OCI-LY3 (cell line): ENCODE data around the gene MIA.
"Not testable (repeated sequence)": the region's sequence is repeated elsewhere in the genome, so short reads cannot be mapped to it uniquely, and the experiment has no call there.

ENCODE experiments used
- H2AFZ ChIP-seq: fragments of 200-600, 300-600 bp; shearing (Covaris generic); 2 replicates; pipeline ENCODE4 v1.6.0; 2014; ENCODE audit warnings: antibody characterized with exemption, low read depth, low read length
- H3K27ac ChIP-seq: fragments of 200-600, 300-600 bp; sonication (generic); 2 replicates; pipeline ENCODE4 v1.5.1; 2014; ENCODE audit warnings: mild to moderate bottlenecking, low read length, moderate library complexity, mixed read lengths
- H3K27me3 ChIP-seq: fragments of 200-600, 300-600 bp; sonication (generic); 2 replicates; pipeline ENCODE4 v1.6.1; 2014; ENCODE audit warnings: low read depth, low read length, mixed read lengths
- H3K36me3 ChIP-seq: fragments of 200-600, 300-600 bp; sonication (generic); replicated peaks from 2 replicates; pipeline ENCODE3; 2014; ENCODE audit warnings: low read depth, low read length, mixed read lengths
- H3K4me1 ChIP-seq: fragments of 300-600, 200-600 bp; sonication (generic); 2 replicates; pipeline ENCODE4 v1.6.1; 2014; ENCODE audit warnings: low read length, mixed read lengths
- H3K4me2 ChIP-seq: fragments of 200-600, 300-600 bp; sonication (generic); 2 replicates; pipeline ENCODE4 v1.6.1; 2014; ENCODE audit warnings: low read length, mixed read lengths
- H3K4me3 ChIP-seq: fragments of 300-600, 200-600 bp; sonication (generic); 2 replicates; pipeline ENCODE4 v1.5.1; 2014; ENCODE audit warnings: antibody characterized with exemption, mild to moderate bottlenecking, low read length, moderate library complexity
- H3K79me2 ChIP-seq: fragments of 300-600, 200-600 bp; shearing (Covaris generic); 2 replicates; pipeline ENCODE4 v1.6.1; 2014; ENCODE audit warnings: mild to moderate bottlenecking, low read length, mixed read lengths
- H3K9ac ChIP-seq: fragments of 300-600, 200-600 bp; shearing (Covaris generic); 2 replicates; pipeline ENCODE4 v1.6.0; 2014; ENCODE audit warnings: mild to moderate bottlenecking, low read length, moderate library complexity
- H3K9me3 ChIP-seq: fragments of 200-600, 300-600 bp; shearing (Covaris generic); 2 replicates; pipeline ENCODE4 v1.6.1; 2014; ENCODE audit warnings: low read length, mixed read lengths; ENCODE audit not compliant: insufficient read depth
- H4K20me1 ChIP-seq: fragments of 200-600, 300-600 bp; sonication (generic); 2 replicates; pipeline ENCODE4 v1.6.1; 2016; ENCODE audit warnings: low read length, mixed read lengths; ENCODE audit not compliant: insufficient read depth
- EZH2phosphoT487 ChIP-seq: fragments of 200-600 bp; shearing (Covaris generic); IDR thresholded peaks from 2 replicates; pipeline ENCODE4 v1.6.1; 2018; ENCODE audit warnings: antibody characterized with exemption, mixed run types, low read depth
- TF ChIP-seq, protein P1 (sequence below): fragments of 200-600, 300-600 bp; sonication (generic); IDR thresholded peaks from 2 replicates; pipeline ENCODE4 v1.5.1; 2014; ENCODE audit warnings: antibody characterized with exemption, low read length, low read depth

MIA gene

DNA sequence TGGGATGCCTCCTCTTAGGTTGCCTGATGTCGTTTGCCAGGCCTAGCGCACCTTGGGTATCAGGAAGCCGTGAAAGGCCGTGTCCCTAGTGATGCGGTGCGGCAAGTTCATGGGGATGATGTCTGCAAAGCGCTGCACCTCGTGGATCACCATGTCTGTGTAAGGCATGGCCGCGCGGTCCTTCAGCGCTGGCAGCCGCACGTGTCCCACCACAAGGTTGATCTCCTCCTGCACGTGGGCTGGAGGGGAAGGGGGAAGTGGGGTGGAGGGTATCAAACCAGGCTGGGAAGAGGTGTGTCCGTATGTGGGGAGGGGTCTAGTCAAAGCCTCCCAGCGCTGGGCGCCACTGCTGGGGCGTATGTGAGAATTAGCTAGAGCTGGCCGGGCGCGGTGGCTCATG is 46.8 kb downstream of the MIA start:
- no peak for TF ChIP-seq EZH2phosphoT487
- TF ChIP-seq, protein P1, sequence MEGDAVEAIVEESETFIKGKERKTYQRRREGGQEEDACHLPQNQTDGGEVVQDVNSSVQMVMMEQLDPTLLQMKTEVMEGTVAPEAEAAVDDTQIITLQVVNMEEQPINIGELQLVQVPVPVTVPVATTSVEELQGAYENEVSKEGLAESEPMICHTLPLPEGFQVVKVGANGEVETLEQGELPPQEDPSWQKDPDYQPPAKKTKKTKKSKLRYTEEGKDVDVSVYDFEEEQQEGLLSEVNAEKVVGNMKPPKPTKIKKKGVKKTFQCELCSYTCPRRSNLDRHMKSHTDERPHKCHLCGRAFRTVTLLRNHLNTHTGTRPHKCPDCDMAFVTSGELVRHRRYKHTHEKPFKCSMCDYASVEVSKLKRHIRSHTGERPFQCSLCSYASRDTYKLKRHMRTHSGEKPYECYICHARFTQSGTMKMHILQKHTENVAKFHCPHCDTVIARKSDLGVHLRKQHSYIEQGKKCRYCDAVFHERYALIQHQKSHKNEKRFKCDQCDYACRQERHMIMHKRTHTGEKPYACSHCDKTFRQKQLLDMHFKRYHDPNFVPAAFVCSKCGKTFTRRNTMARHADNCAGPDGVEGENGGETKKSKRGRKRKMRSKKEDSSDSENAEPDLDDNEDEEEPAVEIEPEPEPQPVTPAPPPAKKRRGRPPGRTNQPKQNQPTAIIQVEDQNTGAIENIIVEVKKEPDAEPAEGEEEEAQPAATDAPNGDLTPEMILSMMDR: no peak
- Histone ChIP-seq H3K36me3 (no peaks in the 10 kb centered on the region), H3K4me2 (no peak overlapping the region), H3K4me1 (peaks cover 24% of the 10 kb centered on the region), H3K4me3 (no peak overlapping the region), H4K20me1 (no peaks in the 10 kb centered on the region), H2AFZ (no peak overlapping the region), H3K9ac (no peak overlapping the region), H3K27me3 (no peaks in the 10 kb centered on the region), H3K9me3 (no peaks in the 10 kb centered on the region), H3K79me2 (no peaks in the 10 kb centered on the region), H3K27ac (no peak overlapping the region)

DNA sequence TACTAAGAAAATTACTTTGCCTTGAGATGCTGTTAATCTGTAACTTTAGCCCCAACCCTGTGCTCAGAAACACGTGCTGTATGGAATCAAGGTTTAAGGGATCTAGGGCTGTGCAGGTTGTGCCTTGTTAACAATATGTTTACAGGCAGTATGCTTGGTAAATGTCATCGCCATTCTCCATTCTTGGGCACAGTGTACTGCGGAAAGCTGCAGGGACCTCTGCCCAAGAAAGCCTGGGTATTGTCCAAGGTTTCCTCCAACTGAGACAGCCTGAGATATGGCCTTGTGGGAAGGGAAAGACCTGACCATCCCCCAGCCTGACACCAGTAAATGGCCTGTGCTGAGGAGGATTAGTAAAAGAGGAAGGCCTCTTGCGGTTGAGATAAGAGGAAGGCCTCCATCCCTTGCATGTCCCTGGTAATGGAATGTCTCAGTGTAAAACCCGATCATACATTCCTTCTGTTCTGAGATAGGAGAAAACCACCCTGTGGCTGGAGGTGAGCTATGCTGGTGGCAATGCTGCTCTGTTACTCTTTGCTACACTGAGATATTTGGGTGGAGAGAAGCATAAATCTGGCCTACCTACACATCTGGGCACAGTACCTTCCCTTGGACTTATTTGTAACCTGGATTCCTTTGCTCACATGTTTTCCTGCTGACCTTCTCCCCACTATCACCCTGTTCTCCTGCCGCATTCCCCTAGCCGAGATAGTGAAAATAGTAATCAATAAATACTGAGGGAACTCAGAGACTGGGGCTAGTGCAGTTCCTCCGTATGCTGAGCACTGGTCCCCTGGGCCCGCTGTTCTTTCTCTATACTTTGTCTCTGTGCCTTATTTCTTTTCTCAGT is 47.6 kb downstream of the MIA start:
- H3K27ac ChIP-seq, H2AFZ ChIP-seq, H3K79me2 ChIP-seq, H3K36me3 ChIP-seq, H3K9ac ChIP-seq, H4K20me1 ChIP-seq, H3K27me3 ChIP-seq, H3K9me3 ChIP-seq, H3K4me3 ChIP-seq: not testable (repeated sequence)
- Histone ChIP-seq H3K4me1 (peaks cover 23% of the 10 kb centered on the region), H3K4me2 (0 out of 2 replicates have a peak overlapping the region, but pooled peaks have one; percentile 4)

DNA sequence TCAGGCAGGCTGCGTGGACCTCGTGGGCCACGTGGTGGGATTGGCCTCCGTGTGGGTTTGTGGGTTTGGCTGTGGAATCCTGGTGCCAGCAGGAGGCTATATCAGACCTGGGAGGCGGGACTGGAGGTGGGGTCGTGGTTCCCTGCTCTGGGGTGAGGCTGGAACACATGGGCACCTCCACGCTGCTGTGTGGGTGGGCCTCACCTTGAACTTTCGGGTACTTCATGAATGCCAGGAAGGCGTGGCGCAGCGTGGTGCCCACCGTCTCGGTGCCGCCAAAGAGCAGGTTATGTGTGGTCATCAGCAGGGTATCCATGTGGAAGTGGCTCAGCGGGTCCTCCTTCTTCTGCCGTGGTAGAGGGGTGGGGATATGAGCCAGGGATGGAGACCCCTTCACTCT is 49.6 kb downstream of the MIA start:
- H2AFZ ChIP-seq, H3K27ac ChIP-seq, H3K9me3 ChIP-seq, H4K20me1 ChIP-seq, H3K79me2 ChIP-seq, H3K4me3 ChIP-seq, H3K9ac ChIP-seq, H3K36me3 ChIP-seq, H3K27me3 ChIP-seq, H3K4me2 ChIP-seq: not testable (repeated sequence)
- peaks cover 10% of the 10 kb centered on the region for H3K4me1 ChIP-seq

DNA sequence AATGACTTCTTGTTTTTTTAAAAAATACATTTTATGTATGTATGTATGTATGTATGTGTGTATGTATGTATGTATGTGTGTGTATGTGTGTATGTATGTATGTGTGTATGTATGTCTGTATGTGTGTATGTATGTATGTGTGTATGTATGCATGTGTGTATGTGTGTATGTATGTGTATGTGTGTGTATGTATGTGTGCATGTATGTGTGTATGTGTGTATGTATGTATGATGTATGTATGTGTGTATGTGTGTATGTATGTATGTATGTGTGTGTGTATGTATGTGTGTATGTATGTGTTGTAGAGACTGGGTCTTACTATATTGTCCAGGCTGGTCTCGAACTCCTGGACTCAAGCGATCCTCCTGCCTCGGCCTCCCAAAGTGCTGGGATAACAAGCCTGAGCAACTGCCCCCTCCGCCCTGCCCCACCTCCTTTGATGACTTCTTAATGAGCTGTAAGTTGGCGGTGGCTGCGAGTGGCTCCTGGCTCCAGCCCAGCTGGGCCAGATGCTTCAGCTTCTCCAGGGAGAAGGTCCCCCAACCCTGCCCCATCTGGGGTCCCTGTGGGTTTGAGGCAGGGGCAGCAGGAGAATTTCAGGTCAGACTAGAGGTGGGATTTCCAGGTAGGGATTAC is 50.3 kb downstream of the MIA start:
- not testable (repeated sequence) for H3K27me3 ChIP-seq, H3K9ac ChIP-seq, H3K4me3 ChIP-seq, H3K4me2 ChIP-seq, H2AFZ ChIP-seq, H4K20me1 ChIP-seq, H3K9me3 ChIP-seq, H3K36me3 ChIP-seq, H3K79me2 ChIP-seq, H3K27ac ChIP-seq
- peaks cover 10% of the 10 kb centered on the region for H3K4me1 ChIP-seq

DNA sequence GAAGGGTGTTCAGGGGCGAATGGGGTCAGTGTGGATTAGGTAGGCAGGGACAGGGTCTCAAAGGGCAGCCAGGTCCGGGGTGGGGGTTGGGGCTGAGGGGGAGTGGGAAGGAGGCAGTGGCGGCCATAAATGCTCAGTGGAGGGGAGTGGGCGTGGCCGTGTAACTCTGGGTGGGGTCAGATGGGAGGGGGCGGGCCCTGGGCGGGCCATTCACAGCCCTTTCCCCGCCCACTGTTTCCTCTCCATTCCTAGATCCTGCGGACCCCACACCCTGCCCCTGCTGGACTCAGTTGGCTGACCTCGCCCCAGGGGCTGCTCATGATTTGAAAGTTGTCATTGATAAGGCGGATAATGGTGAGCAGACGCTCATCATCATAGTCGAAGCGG is 51.0 kb downstream of the MIA start:
- peaks cover 10% of the 10 kb centered on the region for H3K4me1 ChIP-seq
- not testable (repeated sequence) for H3K79me2 ChIP-seq, H2AFZ ChIP-seq, H3K9me3 ChIP-seq, H4K20me1 ChIP-seq, H3K4me2 ChIP-seq, H3K27ac ChIP-seq, H3K27me3 ChIP-seq, H3K9ac ChIP-seq, H3K36me3 ChIP-seq, H3K4me3 ChIP-seq

DNA sequence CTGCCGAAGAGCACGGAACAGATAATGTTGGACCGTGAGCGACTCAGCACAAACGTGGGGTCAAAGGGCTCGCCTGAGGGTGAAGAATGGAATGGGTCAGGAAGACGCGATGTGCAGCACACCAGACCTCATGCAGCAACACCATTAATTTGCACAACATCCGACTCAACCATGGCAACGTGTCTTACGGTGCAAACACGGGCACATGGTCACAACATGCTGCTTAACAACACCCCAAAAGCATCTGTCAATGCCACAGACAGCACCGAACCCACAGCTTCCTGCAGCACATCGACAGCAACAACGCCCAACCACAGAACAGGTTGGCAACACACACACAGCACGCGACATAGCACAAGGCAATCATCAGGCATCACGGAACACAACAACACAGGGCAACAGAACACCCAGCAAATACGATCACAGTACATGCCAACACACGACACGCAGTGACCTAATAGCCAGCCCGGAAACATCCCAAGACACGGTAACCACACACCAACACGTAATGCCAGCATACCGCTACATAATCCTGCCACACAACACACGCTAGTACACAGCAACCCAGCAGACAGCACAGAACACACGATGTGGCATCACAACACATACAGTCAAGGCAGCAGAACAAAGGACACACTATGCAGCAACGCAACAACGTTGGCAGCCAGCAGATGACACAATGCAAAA is 51.5 kb downstream of the MIA start:
- not testable (repeated sequence) for H2AFZ ChIP-seq, H3K27me3 ChIP-seq, H3K4me3 ChIP-seq, H3K9me3 ChIP-seq, H3K4me2 ChIP-seq, H3K36me3 ChIP-seq, H4K20me1 ChIP-seq, H3K79me2 ChIP-seq, H3K27ac ChIP-seq, H3K9ac ChIP-seq
- peaks cover 10% of the 10 kb centered on the region for H3K4me1 ChIP-seq
